HCT116 (cell line): ENCODE results near the gene UBE2E2. TPM values are rescaled to one million over a fixed set of nuclear protein-coding genes. Genes with fewer than 3 reads are reported as not detected.

ENCODE experiments used
- ATAC-seq: fragments of 200-7000 bp; cut with Tn5 transposase; 2 replicates; pipeline ENCODE4 v1.9.1; 2020; ENCODE audit warnings: mild to moderate bottlenecking, moderate library complexity
- BruUV-seq: library from RNA; stranded (reverse); fragments of 400-500 nt; replicated peaks from 2 replicates; lab custom pipeline; 2021; lab: Mats Ljungman, UMichigan
- CTCF ChIA-PET: fragments of 300-600 bp; sonication (Branson Sonifier 250); formaldehyde crosslinking; loops from one replicate; lab custom pipeline; 2021; ENCODE audit warnings: antibody characterized with exemption; lab: Charles Lee
- POLR2A ChIA-PET: fragments of 300-600, 350-600 bp; sonication (Branson Sonifier 250); formaldehyde crosslinking; loops from one replicate; lab custom pipeline; 2021; ENCODE audit warnings: antibody characterized with exemption; lab: Charles Lee
- RAD21 ChIA-PET, 2 experiments: fragments of 300-600 bp; sonication (Branson Sonifier 250); formaldehyde crosslinking; loops; one replicate each; lab custom pipeline; 2023; ENCODE audit warnings: low total read pairs in 2 of 2; ENCODE audit not compliant: uncharacterized antibody in 2 of 2, unreplicated experiment in 2 of 2, low non-redundant PET in 1 of 2; lab: Charles Lee
- DNase-seq: peaks from one replicate; pipeline ENCODE4 v3.0.0-alpha.2; 2010; ENCODE audit warnings: low read depth, low spot score
- H2AFZ ChIP-seq: fragments of 200-600 bp; shearing (Covaris generic), sonication (generic); 2 replicates; pipeline ENCODE4 v1.6.1; 2017; ENCODE audit warnings: low read depth, mixed run types, mixed read lengths, antibody characterized with exemption, low read length; ENCODE audit not compliant: poor library complexity, severe bottlenecking
- H3K27ac ChIP-seq: 2 replicates; pipeline ENCODE4 v1.5.1; 2012; ENCODE audit warnings: low read depth, low read length
- H3K27me3 ChIP-seq: fragments of 200-600 bp; sonication (generic); 2 replicates; pipeline ENCODE4 v1.6.1; 2016; ENCODE audit warnings: mixed run types, low read length, mixed read lengths; ENCODE audit not compliant: insufficient read depth
- H3K36me3 ChIP-seq, 2 experiments: fragments of 200-500 bp in 1 of 2; fragments of 200-600 bp in 1 of 2; sonication (Bioruptor generic) in 1 of 2; sonication (generic) in 1 of 2; 2 replicates each; pipeline versions ENCODE4 v1.5.1 to v1.6.1; 2014 to 2016; ENCODE audit warnings: low read length in 2 of 2, inconsistent platforms in 1 of 2, mixed read lengths in 1 of 2, mixed run types in 1 of 2; ENCODE audit not compliant: insufficient read depth in 2 of 2, control insufficient read depth in 1 of 2
- H3K4me1 ChIP-seq, 2 experiments: fragments of 200-600 bp in 1 of 2; sonication (generic) in 1 of 2; 2 replicates each; pipeline versions ENCODE4 v1.5.1 to v1.6.1; 2012 to 2017; ENCODE audit warnings: low read length in 2 of 2, inconsistent platforms in 1 of 2, mild to moderate bottlenecking in 1 of 2, mixed read lengths in 1 of 2, mixed run types in 1 of 2, moderate library complexity in 1 of 2; ENCODE audit not compliant: insufficient read depth in 2 of 2, control insufficient read depth in 1 of 2
- H3K4me2 ChIP-seq: fragments of 200-600 bp; sonication (generic); 2 replicates; pipeline ENCODE4 v1.6.1; 2017; ENCODE audit warnings: mixed run types, low read length, mixed read lengths
- H3K4me3 ChIP-seq, 2 experiments: fragments of 200-600 bp in 1 of 2; sonication (generic) in 1 of 2; replicated peaks in 1 of 2; 2 replicates each; pipeline ENCODE4 v1.5.1; 2011 to 2016; ENCODE audit warnings: low read length in 2 of 2, control low read depth in 1 of 2, low read depth in 1 of 2, mild to moderate bottlenecking in 1 of 2, mixed read lengths in 1 of 2, mixed run types in 1 of 2
- H3K79me2 ChIP-seq: fragments of 200-600 bp; sonication (generic); 2 replicates; pipeline ENCODE4 v1.6.1; 2017; ENCODE audit warnings: mild to moderate bottlenecking, mixed run types, low read length, moderate library complexity, mixed read lengths; ENCODE audit not compliant: insufficient read depth
- H3K9ac ChIP-seq: fragments of 200-600 bp; sonication (generic); 2 replicates; pipeline ENCODE4 v1.6.1; 2016; ENCODE audit warnings: low read length, mixed read lengths
- H3K9me2 ChIP-seq: fragments of 200-600 bp; sonication (generic), shearing (Covaris generic); 2 replicates; pipeline ENCODE4 v1.6.1; 2017; ENCODE audit warnings: mixed run types, mild to moderate bottlenecking, moderate library complexity; ENCODE audit not compliant: insufficient read depth
- H3K9me3 ChIP-seq, 2 experiments: fragments of 200-500 bp in 1 of 2; fragments of 200-600 bp in 1 of 2; sonication (Bioruptor generic) in 1 of 2; sonication (generic) in 1 of 2; 2 replicates each; pipeline ENCODE4 v1.6.1; 2014 to 2017; ENCODE audit warnings: low read length in 2 of 2, mixed read lengths in 2 of 2, inconsistent platforms in 1 of 2, low read depth in 1 of 2, mild to moderate bottlenecking in 1 of 2, mixed run types in 1 of 2, moderate library complexity in 1 of 2; ENCODE audit not compliant: control insufficient read depth in 1 of 2, insufficient read depth in 1 of 2
- H4K20me1 ChIP-seq: fragments of 200-600 bp; sonication (generic), shearing (Covaris generic); 2 replicates; pipeline ENCODE4 v1.6.1; 2017; ENCODE audit warnings: mixed run types, mild to moderate bottlenecking, moderate library complexity; ENCODE audit not compliant: insufficient read depth
- CBX3 ChIP-seq: IDR thresholded peaks from 2 replicates; pipeline ENCODE4 v1.6.1; 2012; ENCODE audit warnings: low read depth
- CEBPB ChIP-seq: IDR thresholded peaks from 2 replicates; pipeline ENCODE4 v1.6.1; 2012; ENCODE audit warnings: low read depth
- CTCF ChIP-seq, 3 experiments: fragments of 200-600 bp in 1 of 3; sonication (generic) in 1 of 3; IDR thresholded peaks in 2 of 3; conservative IDR thresholded peaks in 1 of 3; 2 replicates each; pipeline ENCODE4 v1.5.1; 2012 to 2017; ENCODE audit warnings: low read depth in 2 of 3, low read length in 2 of 3, antibody characterized with exemption in 1 of 3, borderline replicate concordance in 1 of 3, control low read depth in 1 of 3, mild to moderate bottlenecking in 1 of 3, mixed read lengths in 1 of 3, mixed run types in 1 of 3, moderate library complexity in 1 of 3; ENCODE audit not compliant: insufficient read depth in 1 of 3
- EZH2 ChIP-seq: fragments of 200-600 bp; sonication (generic); IDR thresholded peaks from 2 replicates; pipeline ENCODE4 v1.6.1; 2017; ENCODE audit warnings: antibody characterized with exemption, mixed run types
- FOSL1 ChIP-seq: IDR thresholded peaks from 2 replicates; pipeline ENCODE4 v1.6.1; 2012; ENCODE audit warnings: low read depth
- POLR2AphosphoS5 ChIP-seq: IDR thresholded peaks from 2 replicates; pipeline ENCODE4 v1.6.1; 2011; ENCODE audit warnings: mild to moderate bottlenecking, low read depth, low read length, moderate library complexity
- RAD21 ChIP-seq: IDR thresholded peaks from 2 replicates; pipeline ENCODE4 v1.6.1; 2012; ENCODE audit warnings: low read depth, mild to moderate bottlenecking
- SIN3A ChIP-seq: IDR thresholded peaks from 2 replicates; pipeline ENCODE4 v1.6.1; 2012; ENCODE audit warnings: low read depth
- SP1 ChIP-seq: IDR thresholded peaks from 2 replicates; pipeline ENCODE4 v1.6.1; 2012; ENCODE audit warnings: low read depth
- SRF ChIP-seq: IDR thresholded peaks from 2 replicates; pipeline ENCODE4 v1.6.1; 2012; ENCODE audit warnings: low read depth
- TCF7L2 ChIP-seq: IDR thresholded peaks from 2 replicates; pipeline ENCODE4 v1.7.0; 2011; ENCODE audit warnings: borderline replicate concordance, inconsistent platforms; ENCODE audit not compliant: insufficient read depth, insufficient read length; ENCODE audit errors: extremely low read depth
- ZFX ChIP-seq: fragments of 450-650 bp; IDR thresholded peaks from 2 replicates; pipeline ENCODE4 v1.6.1; 2017
- ZNF274 ChIP-seq: fragments of 200-500 bp; sonication (Bioruptor generic); IDR thresholded peaks from 2 replicates; pipeline ENCODE4 v1.6.1; 2014; ENCODE audit warnings: mild to moderate bottlenecking, low read depth, low read length, inconsistent platforms
- intact Hi-C: fragments of 100-400 bp; cut with micrococcal nuclease; formaldehyde crosslinking; loops from 2 replicates; pipeline ENCODE4 v1.10.0; 2022
- total RNA-seq: library from RNA; stranded (reverse); gene quantifications from one replicate; pipeline ENCODE4 v1.2.1, GENCODE V29; 2021; ENCODE audit not compliant: unreplicated experiment
- TF ChIP-seq, protein P1 (sequence below): IDR thresholded peaks from 2 replicates; pipeline ENCODE4 v1.6.1; 2012

The UBE2E2 gene
- total RNA-seq, 1 experiment from 2014 or later = 21.4 TPM

- Histone ChIP-seq H3K79me2 (no peaks in the 10 kb centered on the region), H3K9me3 (no peaks in the 10 kb centered on the region), H3K36me3 (no peaks in the 10 kb centered on the region), H4K20me1 (no peaks in the 10 kb centered on the region), H3K4me1 (no peaks in the 10 kb centered on the region), H3K27ac (no peak overlapping the region), H3K4me3 (no peak overlapping the region), H3K9me2 (no peaks in the 10 kb centered on the region), H3K4me2 (no peak overlapping the region), H2AFZ (no peak overlapping the region), H3K27me3 (0 out of 2 replicates have a peak, but pooled peaks cover 4% of the 10 kb centered on the region), H3K9ac (no peak overlapping the region)
- TF ChIP-seq SIN3A = no peak
- TF ChIP-seq POLR2AphosphoS5 = no peak
- TF ChIP-seq ZNF274 = no peak
- TF ChIP-seq EZH2 = no peak
- no peak for TF ChIP-seq CTCF (IDR thresholded peaks at IDR 0.05 in 2 of 3, conservative IDR thresholded peaks at IDR 0.05 in 1 of 3; ENCODE audit: borderline replicate concordance in 1 of 3, insufficient read depth in 1 of 3, low read depth in 2 of 3, low read length in 2 of 3)
- no peak for DNase-seq
- intact Hi-C loops = no loop called here
- ChIA-PET RAD21 (no interaction called here), POLR2A (no interaction called here), CTCF (no interaction called here)
- BruUV-seq = no TSS peak
- no peak for ATAC-seq
Measured at GRCh38 chr3:23275061-23275460, 71.9 kb downstream of the UBE2E2 start.

GRCh38 chr3:23275814-23276213 is 72.7 kb downstream of the UBE2E2 start:
- Histone ChIP-seq H3K27ac (no peak overlapping the region), H3K36me3 (no peaks in the 10 kb centered on the region), H4K20me1 (no peaks in the 10 kb centered on the region), H3K4me3 (no peak overlapping the region), H3K4me2 (no peak overlapping the region), H3K4me1 (no peaks in the 10 kb centered on the region), H3K27me3 (peaks cover 4% of the 10 kb centered on the region; the same call in 1 of the 2 replicates), H3K9me3 (no peaks in the 10 kb centered on the region), H3K79me2 (no peaks in the 10 kb centered on the region), H3K9ac (no peak overlapping the region), H3K9me2 (no peaks in the 10 kb centered on the region), H2AFZ (no peak overlapping the region)
- intact Hi-C loops = no loop called here
- RAD21 ChIA-PET = no interaction called here
- CTCF ChIA-PET = no interaction called here
- ATAC-seq = no peak
- no TSS peak for BruUV-seq
- POLR2A ChIA-PET = no interaction called here
- TF ChIP-seq CTCF (IDR thresholded peaks at IDR 0.05 in 2 of 3, conservative IDR thresholded peaks at IDR 0.05 in 1 of 3; ENCODE audit: borderline replicate concordance in 1 of 3, insufficient read depth in 1 of 3, low read depth in 2 of 3, low read length in 2 of 3) (no peak), CEBPB (no peak), SP1 (no peak), CBX3 (no peak), SRF (no peak), TCF7L2 (no peak), SIN3A (no peak), POLR2AphosphoS5 (no peak), ZFX (no peak), FOSL1 (no peak), RAD21 (no peak)
- TF ChIP-seq, protein P1, sequence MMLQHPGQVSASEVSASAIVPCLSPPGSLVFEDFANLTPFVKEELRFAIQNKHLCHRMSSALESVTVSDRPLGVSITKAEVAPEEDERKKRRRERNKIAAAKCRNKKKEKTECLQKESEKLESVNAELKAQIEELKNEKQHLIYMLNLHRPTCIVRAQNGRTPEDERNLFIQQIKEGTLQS = no peak
- no peak for DNase-seq
